WTC11 (cell line): Measurements from ENCODE around the gene AMBRA1.

Source experiments
- NFE2L1 ChIP-seq: sonication (generic); formaldehyde crosslinking; IDR thresholded peaks from 2 replicates; pipeline ENCODE4 v1.8.1; 2023; ENCODE audit warnings: missing genetic modification reagents
- ZNF121 ChIP-seq: sonication (generic); formaldehyde crosslinking; IDR thresholded peaks from 2 replicates; pipeline ENCODE4 v1.8.0; 2023; ENCODE audit warnings: missing genetic modification reagents
- ZNF138 ChIP-seq: sonication (generic); formaldehyde crosslinking; conservative IDR thresholded peaks from 2 replicates; pipeline ENCODE4 v1.8.1; 2022; ENCODE audit warnings: mild to moderate bottlenecking, moderate library complexity, missing genetic modification reagents
- ZNF219 ChIP-seq: sonication (generic); formaldehyde crosslinking; IDR thresholded peaks from 2 replicates; pipeline ENCODE4 v1.8.0; 2023; ENCODE audit warnings: missing genetic modification reagents, mild to moderate bottlenecking, borderline replicate concordance
- ZNF232 ChIP-seq: sonication (generic); formaldehyde crosslinking; IDR thresholded peaks from 2 replicates; pipeline ENCODE4 v1.8.0; 2022; ENCODE audit warnings: mild to moderate bottlenecking, missing genetic modification reagents
- TF ChIP-seq, protein P1 (sequence below): fragments of 200-600 bp; IDR thresholded peaks from 2 replicates; pipeline ENCODE4 v1.8.0; 2022; ENCODE audit warnings: antibody characterized with exemption

DNA sequence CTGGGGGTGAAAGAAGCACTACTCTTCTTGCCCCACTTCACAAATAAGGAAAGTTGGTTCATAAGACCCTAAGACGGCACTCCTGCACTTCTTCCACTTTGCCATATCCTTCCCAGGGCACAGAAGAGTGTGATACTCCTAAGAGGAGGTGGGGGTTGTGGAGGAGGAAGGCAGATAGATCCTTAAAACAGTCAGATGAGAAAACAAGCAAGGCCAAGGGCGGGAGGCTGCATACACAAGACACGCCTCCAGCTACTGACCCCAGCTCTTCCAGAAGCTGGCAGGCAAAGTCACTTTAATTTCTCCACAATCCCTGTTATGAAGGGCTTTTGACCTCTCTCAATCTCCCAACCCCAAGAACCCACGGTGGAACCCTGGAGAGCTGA, 200.6 kb downstream of the AMBRA1 start:
- TF ChIP-seq ZNF232 (CRISPR knock-in tag) (no peak), ZNF219 (CRISPR knock-in tag) (no peak), ZNF138 (CRISPR knock-in tag) (no peak), ZNF121 (CRISPR knock-in tag) (no peak), NFE2L1 (no peak)
- TF ChIP-seq, protein P1, sequence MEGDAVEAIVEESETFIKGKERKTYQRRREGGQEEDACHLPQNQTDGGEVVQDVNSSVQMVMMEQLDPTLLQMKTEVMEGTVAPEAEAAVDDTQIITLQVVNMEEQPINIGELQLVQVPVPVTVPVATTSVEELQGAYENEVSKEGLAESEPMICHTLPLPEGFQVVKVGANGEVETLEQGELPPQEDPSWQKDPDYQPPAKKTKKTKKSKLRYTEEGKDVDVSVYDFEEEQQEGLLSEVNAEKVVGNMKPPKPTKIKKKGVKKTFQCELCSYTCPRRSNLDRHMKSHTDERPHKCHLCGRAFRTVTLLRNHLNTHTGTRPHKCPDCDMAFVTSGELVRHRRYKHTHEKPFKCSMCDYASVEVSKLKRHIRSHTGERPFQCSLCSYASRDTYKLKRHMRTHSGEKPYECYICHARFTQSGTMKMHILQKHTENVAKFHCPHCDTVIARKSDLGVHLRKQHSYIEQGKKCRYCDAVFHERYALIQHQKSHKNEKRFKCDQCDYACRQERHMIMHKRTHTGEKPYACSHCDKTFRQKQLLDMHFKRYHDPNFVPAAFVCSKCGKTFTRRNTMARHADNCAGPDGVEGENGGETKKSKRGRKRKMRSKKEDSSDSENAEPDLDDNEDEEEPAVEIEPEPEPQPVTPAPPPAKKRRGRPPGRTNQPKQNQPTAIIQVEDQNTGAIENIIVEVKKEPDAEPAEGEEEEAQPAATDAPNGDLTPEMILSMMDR, result no peak
